GM21515 (cell line): ENCODE data around the gene PACRG.
"Not testable (repeated sequence)": the region's sequence is repeated elsewhere in the genome, so short reads cannot be mapped to it uniquely, and the experiment has no call there.

Source experiments
- ATAC-seq: cut with Tn5 transposase; IDR thresholded peaks from one replicate; pipeline ENCODE4 v1.9.1; 2021; ENCODE audit not compliant: unreplicated experiment

PACRG gene

DNA sequence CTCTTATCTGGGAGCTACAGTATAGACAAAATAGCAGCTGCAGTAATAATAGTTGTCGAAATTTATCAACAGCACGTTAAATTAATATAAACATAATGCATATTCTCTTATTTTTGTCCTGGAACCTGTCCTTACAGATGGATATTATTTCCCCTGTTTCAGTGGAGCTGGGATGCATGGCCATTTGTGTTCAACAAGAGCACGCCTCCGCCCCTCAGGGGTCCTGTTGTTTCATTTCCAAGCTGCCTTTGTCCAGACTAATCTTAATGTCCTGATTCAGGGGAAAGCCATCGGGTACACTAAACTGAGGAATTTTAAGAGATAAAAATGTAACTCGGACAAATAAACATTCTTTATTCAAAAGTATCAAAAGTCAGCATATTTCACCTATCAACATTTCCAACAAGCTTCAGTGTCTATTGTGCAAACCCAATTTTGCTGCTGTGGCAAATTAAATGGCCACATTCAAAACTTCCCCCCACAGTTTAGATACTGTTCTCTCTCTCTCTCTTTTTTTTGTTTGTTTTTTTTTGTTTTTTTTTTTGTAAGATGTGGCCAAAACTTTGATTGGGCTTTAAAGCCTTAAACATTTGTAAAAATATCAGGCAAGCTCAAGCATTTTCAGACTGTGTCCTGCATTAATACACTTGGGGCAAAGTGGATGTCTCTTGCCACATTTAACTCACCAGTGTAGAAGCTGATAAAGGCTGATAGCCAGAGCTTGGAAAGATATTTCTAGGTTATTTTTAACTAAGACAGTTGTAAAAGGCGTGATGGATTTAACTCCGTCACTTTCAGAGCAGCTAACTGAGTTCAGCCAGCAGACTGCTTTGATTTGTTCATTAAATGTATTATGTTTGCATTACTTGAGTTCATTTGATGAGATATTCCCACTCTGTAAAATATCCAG, 574.2 kb downstream of the PACRG start:
- no peak for ATAC-seq

- no peak for ATAC-seq
Observed at GRCh38 chr6:163302747-163303146, 575.0 kb downstream of the PACRG start.

DNA sequence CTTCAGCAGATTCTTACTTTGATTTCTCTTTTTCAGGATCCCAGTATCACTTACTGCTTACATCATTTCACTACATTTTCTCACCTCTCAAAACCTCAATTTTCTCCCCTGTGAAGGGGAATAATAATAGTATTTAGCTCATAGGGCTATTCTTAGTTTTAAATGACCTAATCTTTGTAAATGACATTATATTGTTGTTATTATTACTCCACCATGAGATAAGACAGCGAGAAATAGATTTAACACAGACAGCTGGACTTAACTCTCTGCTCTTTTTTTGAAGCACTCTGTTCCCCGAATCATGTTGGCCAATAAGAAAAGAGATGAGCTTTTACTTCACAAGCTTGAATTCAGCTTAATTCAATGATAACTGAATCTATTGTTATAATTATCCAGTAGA, 578.2 kb downstream of the PACRG start:
- ATAC-seq, result no peak

DNA sequence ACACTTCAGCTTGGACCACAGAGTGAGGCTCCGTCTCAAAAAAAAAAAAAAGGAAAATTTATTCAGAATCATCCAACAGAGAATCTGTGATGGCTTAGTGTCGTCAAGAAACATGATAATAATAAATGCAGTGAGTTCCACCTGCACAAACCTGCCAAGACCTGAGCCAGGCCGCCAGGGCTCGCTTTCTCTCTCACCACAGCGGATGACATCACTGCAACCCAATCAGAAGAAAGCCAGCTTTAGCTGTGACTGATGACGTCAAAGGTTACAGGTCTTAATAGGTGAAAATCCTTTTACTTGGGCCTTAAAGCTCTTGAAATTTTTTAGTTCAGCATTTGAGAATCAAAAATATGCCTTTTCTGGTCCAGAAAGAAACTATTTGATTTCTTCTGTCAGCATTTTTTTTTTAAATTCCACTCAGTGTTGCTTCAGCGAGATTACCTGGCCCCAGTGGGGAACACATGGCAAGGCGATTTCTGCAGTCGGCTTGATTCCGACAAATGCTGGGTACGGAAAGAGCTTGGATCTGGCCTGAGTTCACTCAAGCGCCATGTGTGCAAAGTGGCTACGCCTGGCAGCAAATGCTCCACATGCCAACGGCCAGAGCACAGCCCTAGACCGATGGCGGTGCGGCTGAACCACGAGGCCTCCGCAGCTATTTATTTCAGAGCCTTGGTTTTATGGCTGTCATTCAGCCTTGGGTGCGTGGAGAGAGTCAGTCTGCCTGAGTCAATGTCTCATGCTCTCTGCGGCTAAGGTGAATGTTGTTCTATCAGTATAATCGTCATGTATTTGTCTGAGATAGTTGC, 581.1 kb downstream of the PACRG start:
- no peak for ATAC-seq

GRCh38 chr6:163309491-163310026, 581.8 kb downstream of the PACRG start:
- no peak for ATAC-seq

- no peak for ATAC-seq
Observed at GRCh38 chr6:163310096-163310972, 582.6 kb downstream of the PACRG start.

DNA sequence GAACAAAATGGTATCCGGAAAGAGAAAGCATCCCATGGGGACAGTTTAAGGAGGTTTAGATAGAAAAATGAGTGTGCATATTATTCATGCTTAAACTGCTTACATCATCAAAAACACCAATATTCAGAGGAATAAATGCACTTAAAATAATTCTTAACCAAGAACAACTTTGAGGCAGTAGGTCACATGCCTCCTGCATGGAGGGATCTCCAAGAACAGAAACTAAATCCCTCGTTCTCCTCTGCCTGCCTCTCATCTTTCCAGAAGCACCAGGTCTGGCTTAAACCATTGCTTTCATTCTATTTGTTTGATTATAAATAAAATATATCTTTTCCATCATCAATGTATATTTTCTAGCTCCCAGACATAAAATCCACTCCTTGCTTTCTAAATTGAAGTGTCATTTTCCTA, 583.2 kb downstream of the PACRG start:
- no peak for ATAC-seq

DNA sequence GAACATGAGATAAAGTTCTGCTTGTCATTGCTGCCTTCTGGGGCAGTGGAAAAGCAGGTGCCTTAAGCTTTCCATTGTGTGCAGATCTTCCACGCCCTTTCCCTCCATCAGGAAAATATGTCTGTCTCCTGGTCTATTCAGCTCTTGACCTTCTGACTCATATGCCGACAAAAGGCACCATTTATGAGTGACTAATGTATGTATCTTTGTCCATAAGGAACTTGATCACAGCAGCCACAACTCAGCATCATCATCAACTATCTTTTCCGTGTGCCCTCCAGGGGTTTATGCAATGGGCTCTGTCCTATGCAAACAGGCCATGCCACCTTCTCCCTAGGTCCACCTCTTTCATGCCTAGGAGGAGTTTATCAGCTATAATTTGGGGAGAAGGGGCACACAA, 584.1 kb downstream of the PACRG start:
- ATAC-seq, result no peak

GRCh38 chr6:163313566-163313965, 585.8 kb downstream of the PACRG start:
- no peak for ATAC-seq

GRCh38 chr6:163313981-163314380, 586.2 kb downstream of the PACRG start:
- ATAC-seq, result no peak

DNA sequence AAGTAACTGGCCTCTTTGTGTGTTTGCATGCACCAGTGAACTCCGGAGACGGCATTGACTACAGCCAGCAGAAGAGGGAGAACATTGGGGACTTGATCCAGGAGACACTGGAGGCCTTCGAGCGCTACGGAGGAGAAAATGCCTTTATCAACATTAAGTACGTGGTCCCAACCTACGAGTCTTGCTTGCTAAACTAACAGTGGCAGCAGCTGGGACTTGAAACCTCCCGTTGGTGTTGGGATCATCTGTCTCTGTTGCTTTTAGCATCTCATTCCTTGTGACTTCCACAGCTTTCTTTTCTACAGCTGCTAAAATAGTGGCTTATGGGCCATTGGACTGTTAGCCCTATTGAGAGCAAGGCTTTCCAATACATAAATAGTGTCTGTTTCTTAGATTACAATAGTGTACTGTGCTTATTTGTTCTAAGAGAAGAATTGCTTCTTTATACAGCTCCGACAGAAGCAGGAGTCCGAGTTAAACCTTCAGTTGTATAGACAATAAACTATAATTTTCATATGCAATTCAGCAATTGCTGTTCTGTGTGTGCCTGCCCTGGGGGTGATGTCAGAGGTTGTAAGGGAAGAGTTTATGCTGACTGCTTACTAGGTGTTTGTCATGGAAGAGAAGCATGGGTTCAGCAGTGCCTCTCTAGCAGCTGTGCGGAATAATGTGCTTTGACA, 587.2 kb downstream of the PACRG start:
- ATAC-seq, result no peak

- ATAC-seq, result not testable (repeated sequence)
Observed at GRCh38 chr6:163316866-163317495, 589.2 kb downstream of the PACRG start.

- ATAC-seq, result no peak
Observed at GRCh38 chr6:163318071-163318786, 590.5 kb downstream of the PACRG start.

- no peak for ATAC-seq
Observed at GRCh38 chr6:163319609-163320366, 592.0 kb downstream of the PACRG start.

- no peak for ATAC-seq
Observed at GRCh38 chr6:163320402-163320801, 592.6 kb downstream of the PACRG start.

DNA sequence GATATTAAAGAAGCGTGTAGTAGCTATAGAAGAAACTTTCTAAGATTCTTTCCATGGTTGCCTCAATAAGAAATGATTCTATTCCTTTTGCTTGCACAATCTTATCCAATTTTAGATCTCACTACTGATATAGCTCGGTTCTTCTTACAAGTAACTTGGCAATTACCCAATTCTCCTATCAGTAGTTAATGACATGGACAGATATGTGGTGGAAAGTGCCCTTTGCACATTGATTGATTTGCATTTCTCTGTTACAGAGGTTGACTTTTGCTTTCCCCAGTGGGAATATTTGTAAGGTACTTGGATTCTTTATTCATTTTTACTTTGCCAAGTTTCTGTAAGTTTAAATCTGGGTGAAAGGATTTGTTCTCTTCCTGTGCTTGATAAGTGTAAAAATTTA, 593.0 kb downstream of the PACRG start:
- no peak for ATAC-seq

DNA sequence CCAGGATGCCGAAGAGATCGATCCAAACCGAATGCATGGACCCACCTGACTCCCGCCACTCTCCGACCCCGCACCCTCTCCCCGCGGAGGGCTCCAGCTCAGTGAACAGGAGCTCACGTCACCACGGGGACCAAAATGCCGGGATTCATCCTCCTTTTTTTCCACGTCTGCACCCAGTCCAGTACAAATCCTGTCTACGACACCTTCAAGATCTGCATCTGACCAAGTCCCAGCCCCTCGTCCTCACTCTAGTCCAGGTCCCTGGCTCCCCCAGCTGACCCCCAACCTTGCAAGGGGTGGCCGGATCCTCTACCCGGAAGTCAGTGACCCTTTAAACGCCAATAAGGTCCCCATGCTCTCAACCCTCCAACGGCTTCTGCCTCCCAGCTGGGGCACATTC, 593.9 kb downstream of the PACRG start:
- no peak for ATAC-seq

DNA sequence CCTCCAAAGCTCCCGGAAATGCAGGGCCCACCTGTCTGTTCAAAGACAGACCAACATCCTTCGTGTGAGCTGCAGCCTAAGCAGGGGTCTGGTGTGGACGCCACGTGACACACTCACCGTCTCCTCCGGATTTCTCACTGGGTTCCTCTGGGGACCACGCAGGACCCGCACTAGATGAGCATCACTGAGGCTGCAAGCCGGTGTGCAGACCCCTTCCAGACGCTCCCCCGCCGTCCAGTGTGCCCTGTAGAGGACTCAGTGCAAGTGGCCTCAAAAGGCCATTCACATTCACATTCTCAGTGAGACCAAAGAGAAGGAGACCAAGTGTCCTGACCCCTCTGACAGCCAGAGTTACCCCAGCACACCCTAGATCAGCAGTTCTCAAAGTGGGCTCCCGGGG, 595.5 kb downstream of the PACRG start:
- ATAC-seq, result no peak
